Activated CD4-positive, alpha-beta memory T cell treated with anti-CD3 and anti-CD28 coated beads, Interleukin-2, amount 10 ng/mL, durations not matched to agents 7 days and 5 days (primary cell): ENCODE results near the gene FAM131B. TPM values are rescaled to one million over a fixed set of nuclear protein-coding genes. Genes with fewer than 3 reads are reported as not detected.
"Not testable (repeated sequence)": the region's sequence is repeated elsewhere in the genome, so short reads cannot be mapped to it uniquely, and the experiment has no call there.

Source experiments
- CTCF ChIA-PET: fragments of 350-600 bp; sonication (Branson Sonifier 250); formaldehyde crosslinking; loops from one replicate; lab custom pipeline; 2021; ENCODE audit warnings: antibody characterized with exemption, inconsistent platforms; lab: Charles Lee
- POLR2A ChIA-PET: fragments of 350-600 bp; sonication (Branson Sonifier 250); formaldehyde crosslinking; loops from one replicate; lab custom pipeline; 2021; ENCODE audit warnings: antibody characterized with exemption; lab: Charles Lee
- DNase-seq: peaks from one replicate; pipeline ENCODE4 v3.0.0-alpha.2; 2020
- H3K27ac Mint-ChIP-seq: one replicate; pipeline ENCODE4 v1.8.0; 2021; ENCODE audit warnings: mild to moderate bottlenecking, mixed read lengths
- H3K27me3 Mint-ChIP-seq: one replicate; pipeline ENCODE4 v1.8.0; 2021; ENCODE audit warnings: mixed read lengths
- H3K36me3 Mint-ChIP-seq: one replicate; pipeline ENCODE4 v1.8.0; 2021; ENCODE audit warnings: low read depth, mixed read lengths
- H3K4me1 Mint-ChIP-seq: one replicate; pipeline ENCODE4 v1.8.0; 2021; ENCODE audit warnings: mixed read lengths
- H3K4me3 Mint-ChIP-seq: one replicate; pipeline ENCODE4 v1.8.0; 2021; ENCODE audit warnings: mild to moderate bottlenecking, mixed read lengths
- H3K9me3 Mint-ChIP-seq: one replicate; pipeline ENCODE4 v1.8.0; 2021; ENCODE audit warnings: mixed read lengths
- total RNA-seq, 2 experiments: library from RNA; stranded (reverse); gene quantifications; one replicate each; pipeline ENCODE4 v1.2.3, GENCODE V29; 2021

The FAM131B gene
- total RNA-seq, 2 experiments from 2014 or later = 1.2 TPM

- Mint-ChIP-seq H3K4me1 (peaks cover 31% of the 10 kb centered on the region), H3K36me3 (peaks cover 42% of the 10 kb centered on the region)
- not testable (repeated sequence) for DNase-seq, H3K27ac Mint-ChIP-seq, H3K27me3 Mint-ChIP-seq, H3K4me3 Mint-ChIP-seq, H3K9me3 Mint-ChIP-seq
- ChIA-PET CTCF (interaction anchor here (0.7 to 1.5 kb wide), 3 partner anchors 12 to 87 kb away, joined by 3 to 5 read pairs (median 3); no protein-coding TSS in a partner anchor), POLR2A (interaction anchor here (0.7 to 5.6 kb wide), 4 partner anchors 8 to 15 kb away, joined by 3 to 35 read pairs (median 8); partner anchors contain the start of gene EPHA1)
Observed at GRCh38 chr7:143392427-143392826, 29.9 kb upstream of the FAM131B start.

DNA sequence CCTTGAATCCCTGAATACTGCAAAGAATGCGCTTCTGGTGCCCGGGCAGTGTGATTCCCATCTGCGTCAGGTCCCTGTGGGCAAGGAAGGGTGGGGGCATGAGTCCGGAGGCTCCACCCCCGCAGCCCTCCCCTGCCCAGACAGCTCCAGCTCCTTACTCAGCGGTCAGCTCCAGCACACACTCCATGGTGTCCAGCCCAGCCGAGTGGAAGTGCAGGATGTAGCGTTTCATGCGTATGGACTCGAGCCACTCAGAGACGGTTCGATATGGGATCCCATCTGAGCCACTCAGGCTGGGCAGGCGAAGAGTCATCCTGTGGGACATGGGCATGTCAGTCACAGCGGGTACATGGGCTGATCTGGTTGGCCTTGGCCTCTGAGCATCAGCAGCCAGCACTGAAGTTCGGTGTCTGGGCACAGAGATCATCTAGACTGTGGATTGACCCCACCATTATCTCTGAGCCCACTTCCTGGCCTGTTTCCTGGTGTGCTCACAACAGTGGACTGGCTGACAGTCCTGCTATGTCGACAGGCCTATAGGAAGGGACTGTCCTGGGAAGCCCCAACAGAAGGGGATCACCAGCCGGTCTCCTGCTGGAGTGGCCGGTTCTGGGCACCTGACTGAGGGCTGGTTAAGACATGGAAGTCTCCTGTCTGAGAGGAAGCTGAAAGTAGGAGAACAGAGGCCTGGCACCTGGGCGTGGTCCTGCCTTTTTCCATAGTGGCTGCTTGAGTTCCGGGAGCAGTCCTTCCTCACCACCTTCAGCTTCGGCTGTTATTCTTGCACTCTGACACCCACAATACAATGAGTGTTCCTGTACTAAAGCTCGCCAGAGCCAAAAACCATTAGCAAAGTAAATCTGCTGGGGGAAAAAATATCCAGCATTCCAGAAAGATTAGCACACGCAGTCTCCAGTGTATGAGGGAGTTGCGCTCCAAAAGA lies 29.2 kb upstream of the FAM131B start:
- H3K9me3 Mint-ChIP-seq = no peaks in the 10 kb centered on the region
- H3K4me3 Mint-ChIP-seq = no peak overlapping the region
- H3K27me3 Mint-ChIP-seq = no peaks in the 10 kb centered on the region
- POLR2A ChIA-PET = interaction anchor here (0.7 to 5.6 kb wide), 4 partner anchors 7 to 15 kb away, joined by 3 to 35 read pairs (median 8); partner anchors contain the start of gene EPHA1
- no peak overlapping the region for H3K27ac Mint-ChIP-seq
- peaks cover 42% of the 10 kb centered on the region for H3K36me3 Mint-ChIP-seq
- DNase-seq = no peak
- CTCF ChIA-PET = interaction anchor here (1.0 to 1.5 kb wide), 2 partner anchors 11 to 24 kb away, joined by 3 to 5 read pairs; no protein-coding TSS in a partner anchor
- H3K4me1 Mint-ChIP-seq = peaks cover 31% of the 10 kb centered on the region

- Mint-ChIP-seq H3K4me3 (no peak overlapping the region), H3K27me3 (no peaks in the 10 kb centered on the region), H3K9me3 (no peaks in the 10 kb centered on the region), H3K4me1 (peaks cover 31% of the 10 kb centered on the region), H3K36me3 (peaks cover 42% of the 10 kb centered on the region), H3K27ac (no peak overlapping the region)
- DNase-seq = no peak
- CTCF ChIA-PET = interaction anchor here (1.0 kb wide), 1 partner anchor 150 kb away, joined by 3 read pairs; no protein-coding TSS in a partner anchor
- POLR2A ChIA-PET = no interaction called here
Observed at GRCh38 chr7:143390773-143391317, 28.3 kb upstream of the FAM131B start.

DNA sequence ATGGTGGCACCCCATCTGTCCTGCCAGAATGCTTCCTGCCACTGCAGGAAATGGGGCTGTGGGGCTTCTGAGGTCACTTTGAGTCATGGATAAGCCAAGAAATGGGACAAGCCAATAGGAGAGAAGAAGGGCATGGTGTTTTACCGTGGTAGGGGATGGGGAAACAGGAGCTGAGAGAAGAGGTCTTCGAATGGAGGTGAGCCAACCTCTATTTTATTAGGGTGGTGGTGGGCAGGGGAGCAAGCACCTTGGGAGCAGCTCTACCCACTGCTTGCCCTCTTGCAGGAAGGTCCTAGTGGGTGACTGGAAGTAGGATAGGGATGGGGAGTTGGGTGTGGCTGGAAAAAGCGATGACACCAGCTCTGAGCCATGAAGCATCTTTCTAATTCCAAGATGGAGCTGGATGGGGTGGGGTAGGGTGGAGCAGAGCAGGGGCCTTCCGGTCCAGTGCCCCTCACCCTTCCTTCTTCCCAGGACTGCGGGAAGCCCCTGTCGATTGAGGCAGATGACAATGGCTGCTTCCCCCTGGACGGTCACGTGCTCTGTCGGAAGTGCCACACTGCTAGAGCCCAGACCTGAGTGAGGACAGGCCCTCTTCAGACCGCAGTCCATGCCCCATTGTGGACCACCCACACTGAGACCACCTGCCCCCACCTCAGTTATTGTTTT lies 27.7 kb upstream of the FAM131B start:
- no peak for DNase-seq
- Mint-ChIP-seq H3K36me3 (peaks cover 42% of the 10 kb centered on the region), H3K4me3 (no peak overlapping the region), H3K27me3 (no peaks in the 10 kb centered on the region), H3K27ac (peak overlapping the region; percentile 11), H3K9me3 (no peaks in the 10 kb centered on the region), H3K4me1 (peaks cover 29% of the 10 kb centered on the region)
- ChIA-PET POLR2A (interaction anchor here (1.3 kb wide), 1 partner anchor 18 kb away, joined by 3 read pairs; no protein-coding TSS in a partner anchor), CTCF (interaction anchor here (1.0 kb wide), 1 partner anchor 149 kb away, joined by 3 read pairs; no protein-coding TSS in a partner anchor)

- Mint-ChIP-seq H3K9me3 (no peaks in the 10 kb centered on the region), H3K27ac (peak overlapping the region; percentile 42), H3K36me3 (peaks cover 42% of the 10 kb centered on the region), H3K27me3 (no peaks in the 10 kb centered on the region), H3K4me3 (no peak overlapping the region), H3K4me1 (peaks cover 22% of the 10 kb centered on the region)
- POLR2A ChIA-PET = interaction anchor here (1.2 to 1.3 kb wide), 2 partner anchors 18 to 101 kb away, joined by 3 read pairs; partner anchors contain the start of gene CASP2
- CTCF ChIA-PET = interaction anchor here (1.0 to 1.7 kb wide), 4 partner anchors 9 to 149 kb away, joined by 3 to 6 read pairs (median 4); no protein-coding TSS in a partner anchor
- DNase-seq = no peak
Observed at GRCh38 chr7:143389316-143390103, 27.0 kb upstream of the FAM131B start.

- H3K27ac Mint-ChIP-seq = no peak overlapping the region
Observed at GRCh38 chr7:143388491-143389101, 26.1 kb upstream of the FAM131B start.

DNA sequence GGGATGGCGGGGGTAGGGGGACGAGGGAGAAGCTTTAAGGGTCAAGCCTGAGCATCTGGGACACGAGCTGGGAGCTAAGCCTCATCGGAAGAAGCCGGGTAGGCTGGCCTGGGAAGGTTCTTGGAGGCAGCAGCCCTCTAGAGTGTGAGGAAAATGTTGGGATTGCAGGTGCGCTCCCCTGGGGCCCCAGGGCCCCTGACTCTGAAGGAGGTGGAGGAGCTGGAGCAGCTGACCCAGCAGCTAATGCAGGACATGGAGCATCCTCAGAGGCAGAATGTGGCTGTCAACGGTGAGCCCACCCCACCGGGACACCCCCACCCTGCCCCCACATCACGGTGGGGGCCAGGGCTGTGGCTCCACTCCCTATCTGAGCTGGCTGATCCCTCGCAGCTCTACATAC lies 25.5 kb upstream of the FAM131B start:
- Mint-ChIP-seq H3K27me3 (no peaks in the 10 kb centered on the region), H3K4me3 (no peak overlapping the region), H3K27ac (no peak overlapping the region), H3K36me3 (peaks cover 41% of the 10 kb centered on the region), H3K9me3 (no peaks in the 10 kb centered on the region), H3K4me1 (peaks cover 21% of the 10 kb centered on the region)
- ChIA-PET CTCF (interaction anchor here (1.0 to 1.7 kb wide), 4 partner anchors 8 to 147 kb away, joined by 3 to 6 read pairs (median 4); no protein-coding TSS in a partner anchor), POLR2A (interaction anchor here (0.7 to 1.2 kb wide), 2 partner anchors 78 to 100 kb away, joined by 3 read pairs; partner anchors contain the start of gene CASP2)
- DNase-seq = no peak

More at GRCh38 chr7:143388491-143389101, 26.1 kb upstream of the FAM131B start:
- no peaks in the 10 kb centered on the region for H3K9me3 Mint-ChIP-seq
- no peaks in the 10 kb centered on the region for H3K27me3 Mint-ChIP-seq
- no peak overlapping the region for H3K4me3 Mint-ChIP-seq
- DNase-seq = no peak
- ChIA-PET CTCF (interaction anchor here (1.0 to 1.7 kb wide), 5 partner anchors 8 to 148 kb away, joined by 3 to 6 read pairs (median 5); no protein-coding TSS in a partner anchor), POLR2A (interaction anchor here (0.6 to 1.3 kb wide), 4 partner anchors 13 to 101 kb away, joined by 3 read pairs; partner anchors contain the start of gene CASP2)
- peaks cover 21% of the 10 kb centered on the region for H3K4me1 Mint-ChIP-seq
- peaks cover 42% of the 10 kb centered on the region for H3K36me3 Mint-ChIP-seq

DNA sequence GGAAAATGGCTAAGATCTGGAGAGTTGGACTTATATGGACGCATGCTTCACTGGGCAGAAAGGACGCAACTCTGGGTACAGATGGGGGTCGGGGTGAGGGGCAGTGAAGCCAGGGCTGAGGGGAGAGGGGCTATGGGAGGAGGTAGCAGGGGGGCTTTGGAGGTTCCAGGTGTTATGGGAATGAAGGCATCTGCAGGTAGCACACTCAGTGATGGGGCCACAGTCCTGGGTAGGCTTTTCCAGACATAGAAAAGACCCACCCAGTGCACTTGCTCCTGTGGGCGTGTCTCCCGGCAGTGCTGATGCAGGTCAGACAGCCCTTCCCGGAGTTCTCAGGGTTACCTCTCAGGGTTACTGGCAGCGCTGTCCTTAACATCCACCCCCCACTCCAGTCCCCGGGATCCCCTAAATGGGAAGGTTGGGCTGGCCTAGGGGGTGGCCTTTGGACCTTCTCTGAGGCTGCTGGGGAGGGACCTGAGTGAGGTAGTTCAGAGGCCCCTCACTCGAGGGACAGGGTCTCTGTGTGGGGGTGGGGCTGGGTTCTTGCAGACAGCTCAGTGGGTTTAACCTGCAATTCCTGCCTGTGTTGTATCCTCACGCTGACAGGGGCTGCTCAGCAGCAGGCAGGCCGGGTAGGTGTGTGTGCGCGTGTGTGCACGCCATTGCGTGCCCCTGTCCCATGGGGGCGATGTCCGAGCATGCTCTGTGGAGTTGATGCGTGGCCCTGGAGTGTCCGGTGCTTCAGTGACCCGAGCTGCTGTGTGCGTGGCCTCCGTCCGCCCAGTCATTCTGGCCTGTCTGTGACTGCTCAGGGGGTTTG lies 24.9 kb upstream of the FAM131B start:
- peaks cover 37% of the 10 kb centered on the region for H3K36me3 Mint-ChIP-seq
- H3K4me1 Mint-ChIP-seq = peaks cover 21% of the 10 kb centered on the region
- ChIA-PET CTCF (interaction anchor here (1.0 to 1.3 kb wide), 2 partner anchors 20 to 29 kb away, joined by 3 to 5 read pairs; no protein-coding TSS in a partner anchor), POLR2A (no interaction called here)
- H3K9me3 Mint-ChIP-seq = no peaks in the 10 kb centered on the region
- H3K27me3 Mint-ChIP-seq = no peaks in the 10 kb centered on the region
- DNase-seq = no peak
- H3K27ac Mint-ChIP-seq = no peak overlapping the region
- H3K4me3 Mint-ChIP-seq = no peak overlapping the region

DNA sequence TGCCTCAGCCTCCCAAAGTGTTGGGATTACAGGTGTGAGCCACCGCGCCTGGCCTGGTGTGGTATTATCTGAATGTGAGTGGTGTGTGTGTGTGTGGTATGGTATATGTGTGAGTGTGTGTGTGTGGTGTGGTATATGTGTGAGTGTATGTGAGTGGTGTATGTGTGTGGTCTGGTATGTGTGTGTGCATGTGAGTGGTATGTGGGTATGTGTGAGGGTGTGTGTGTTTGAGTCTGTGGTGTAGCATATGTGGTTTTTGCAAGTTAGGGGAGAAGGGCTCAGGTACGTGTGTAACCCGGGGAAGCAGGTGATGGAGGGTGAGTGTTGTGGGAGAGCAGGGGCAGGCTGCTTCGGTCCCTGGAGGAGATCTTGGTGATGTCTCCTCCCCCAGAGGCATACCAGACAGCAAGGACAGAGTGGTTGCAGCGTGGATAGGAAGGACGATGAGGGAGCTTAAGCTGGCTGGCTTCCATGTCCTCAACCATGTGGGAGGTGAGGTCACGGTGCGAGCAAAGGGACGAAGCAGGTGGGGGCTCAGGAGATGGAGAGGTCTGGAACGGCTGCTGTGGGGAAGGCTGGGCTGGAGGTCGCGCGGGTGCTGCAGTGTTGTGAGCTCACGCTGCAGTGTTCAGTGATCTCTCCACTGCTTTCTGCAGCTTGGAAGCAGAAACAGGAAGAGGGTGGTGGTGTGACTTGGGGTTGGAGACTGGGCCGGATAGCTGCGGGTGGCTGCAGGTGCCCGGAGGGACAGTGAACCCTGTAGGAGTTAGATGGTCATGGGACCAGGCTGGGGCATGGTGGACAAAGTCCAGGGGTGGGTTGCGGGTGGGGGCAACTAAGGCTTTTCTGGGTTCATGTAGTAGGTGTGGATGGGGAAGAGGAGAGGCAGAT lies 23.6 kb upstream of the FAM131B start:
- CTCF ChIA-PET = interaction anchor here (0.6 to 3.4 kb wide), 7 partner anchors 11 to 520 kb away, joined by 3 to 20 read pairs (median 3); no protein-coding TSS in a partner anchor
- Mint-ChIP-seq H3K27me3 (no peaks in the 10 kb centered on the region), H3K4me3 (no peak overlapping the region), H3K4me1 (peaks cover 21% of the 10 kb centered on the region), H3K27ac (no peak overlapping the region), H3K36me3 (peaks cover 26% of the 10 kb centered on the region), H3K9me3 (no peaks in the 10 kb centered on the region)
- DNase-seq = peak; percentile 64
- POLR2A ChIA-PET = interaction anchor here (0.7 to 2.5 kb wide), 7 partner anchors 7 to 136 kb away, joined by 3 to 15 read pairs (median 6); partner anchors contain the start of genes CASP2 and EPHA1
